ENCODE measurements around the gene COQ9. TPM values are rescaled to one million over a fixed set of nuclear protein-coding genes. Genes with fewer than 3 reads are reported as not detected.

Gene COQ9
- total and polyA plus RNA-seq, 11 donors: 126 to 436 (median 191) TPM

DNA sequence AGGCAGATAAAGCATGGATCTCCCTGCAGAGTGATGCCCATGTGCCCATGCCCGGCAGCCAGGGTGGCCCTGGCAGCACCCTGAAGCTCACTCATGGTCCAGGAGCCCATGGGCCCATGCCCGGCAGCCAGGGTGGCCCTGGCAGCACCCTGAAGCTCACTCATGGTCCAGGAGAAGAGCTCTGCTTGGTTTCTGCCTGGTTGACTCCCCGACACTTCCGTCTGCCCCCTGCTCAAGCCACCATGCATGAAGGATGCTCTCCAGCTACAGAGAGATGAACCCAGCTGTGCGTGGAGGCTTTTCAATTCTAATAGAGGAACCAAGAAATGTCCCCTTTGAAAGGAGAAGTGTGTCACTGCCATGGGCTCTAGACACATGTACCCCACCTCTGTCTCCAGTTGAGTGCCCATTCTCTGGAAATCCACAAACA is 34.0 kb upstream of the COQ9 start:
- Histone ChIP-seq H3K36me3 (no peaks in the 10 kb centered on the region), H3K4me1 (peaks cover 3 to 43% (median 29%) of the 10 kb centered on the region in 12 donors), H3K27me3 (no peaks in the 10 kb centered on the region), H3K9me3 (no peaks in the 10 kb centered on the region), H3K4me3 (no peak overlapping the region), H3K27ac (no peak overlapping the region)
- no peak for DNase-seq
- intact Hi-C loops (cut with DNase I): loop anchor here in 4 of 10 donors (5.0 to 10.0 kb wide), 2 partner anchors 41 to 329 kb away; partner anchors contain the start of gene CX3CL1 (in 2 of the 4)
- ATAC-seq: no peak
- no peak for TF ChIP-seq POLR2A (IDR thresholded peaks at IDR 0.05)
- TF ChIP-seq, protein P1, sequence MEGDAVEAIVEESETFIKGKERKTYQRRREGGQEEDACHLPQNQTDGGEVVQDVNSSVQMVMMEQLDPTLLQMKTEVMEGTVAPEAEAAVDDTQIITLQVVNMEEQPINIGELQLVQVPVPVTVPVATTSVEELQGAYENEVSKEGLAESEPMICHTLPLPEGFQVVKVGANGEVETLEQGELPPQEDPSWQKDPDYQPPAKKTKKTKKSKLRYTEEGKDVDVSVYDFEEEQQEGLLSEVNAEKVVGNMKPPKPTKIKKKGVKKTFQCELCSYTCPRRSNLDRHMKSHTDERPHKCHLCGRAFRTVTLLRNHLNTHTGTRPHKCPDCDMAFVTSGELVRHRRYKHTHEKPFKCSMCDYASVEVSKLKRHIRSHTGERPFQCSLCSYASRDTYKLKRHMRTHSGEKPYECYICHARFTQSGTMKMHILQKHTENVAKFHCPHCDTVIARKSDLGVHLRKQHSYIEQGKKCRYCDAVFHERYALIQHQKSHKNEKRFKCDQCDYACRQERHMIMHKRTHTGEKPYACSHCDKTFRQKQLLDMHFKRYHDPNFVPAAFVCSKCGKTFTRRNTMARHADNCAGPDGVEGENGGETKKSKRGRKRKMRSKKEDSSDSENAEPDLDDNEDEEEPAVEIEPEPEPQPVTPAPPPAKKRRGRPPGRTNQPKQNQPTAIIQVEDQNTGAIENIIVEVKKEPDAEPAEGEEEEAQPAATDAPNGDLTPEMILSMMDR (IDR thresholded peaks at IDR 0.05): no peak
- 87 to 97% (median 91%) methylated on average over 4 to 5 of the region's 5 CpGs for whole genome bisulfite sequencing, 4 donors

DNA sequence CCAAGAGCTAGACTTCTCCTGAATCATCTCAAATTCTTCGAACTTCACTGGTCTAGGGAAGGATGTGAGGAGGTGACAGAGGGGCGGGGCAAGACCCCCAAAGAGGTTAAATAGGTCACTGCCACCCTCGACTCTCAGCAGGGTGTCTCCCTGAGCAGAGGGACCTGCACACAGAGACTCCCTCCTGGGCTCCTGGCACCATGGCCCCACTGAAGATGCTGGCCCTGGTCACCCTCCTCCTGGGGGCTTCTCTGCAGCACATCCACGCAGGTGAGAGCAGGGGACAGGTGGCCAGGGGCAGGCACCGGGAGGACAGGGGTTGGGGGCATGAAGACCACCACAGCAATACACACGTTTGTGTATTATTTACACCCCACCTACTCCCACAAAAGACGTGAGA is 33.5 kb upstream of the COQ9 start:
- Histone ChIP-seq H3K27me3 (no peaks in the 10 kb centered on the region), H3K4me1 (peaks cover 7 to 43% (median 30%) of the 10 kb centered on the region in 12 donors), H3K27ac (no peak overlapping the region), H3K9me3 (no peaks in the 10 kb centered on the region), H3K36me3 (no peaks in the 10 kb centered on the region), H3K4me3 (no peak overlapping the region)
- intact Hi-C loops (cut with DNase I): loop anchor here in 4 of 10 donors (2.0 to 10.0 kb wide), 3 partner anchors 37 to 329 kb away; partner anchors contain the start of gene CX3CL1 (in 2 of the 4)
- DNase-seq (no peak), ATAC-seq (no peak)
- TF ChIP-seq POLR2A (IDR thresholded peaks at IDR 0.05): no peak
- TF ChIP-seq, protein P1 (IDR thresholded peaks at IDR 0.05): no peak
- WGBS, 4 donors: 78 to 90% (median 81%) methylated on average over 5 to 7 of the region's 7 CpGs

GRCh38 chr16:57416084-57416483 is 31.2 kb upstream of the COQ9 start:
- H3K4me3 ChIP-seq: no peak overlapping the region
- DNase-seq: no peak
- H3K36me3 ChIP-seq: no peaks in the 10 kb centered on the region
- peak overlapping the region in 5 of 12 donors; percentile 54 to 77 (median 68) for H3K27ac ChIP-seq
- no peaks in the 10 kb centered on the region for H3K9me3 ChIP-seq
- WGBS, 4 donors: 89 to 100% (median 92%) methylated on average over 5 to 16 of the region's 16 CpGs
- H3K4me1 ChIP-seq: peaks cover 6 to 37% (median 24%) of the 10 kb centered on the region in 12 donors
- no peaks in the 10 kb centered on the region for H3K27me3 ChIP-seq
- intact Hi-C loops (cut with DNase I): loop anchor here in 8 of 10 donors (2.0 to 10.0 kb wide), 6 partner anchors 44 to 331 kb away; partner anchors contain the start of genes CX3CL1 (in 3 of the 8) and ARL2BP (in 2 of the 8)
- ATAC-seq: peak in 1 of 4 donors; percentile 5
- TF ChIP-seq POLR2A (IDR thresholded peaks at IDR 0.05): no peak
- TF ChIP-seq, protein P1 (IDR thresholded peaks at IDR 0.05): no peak

DNA sequence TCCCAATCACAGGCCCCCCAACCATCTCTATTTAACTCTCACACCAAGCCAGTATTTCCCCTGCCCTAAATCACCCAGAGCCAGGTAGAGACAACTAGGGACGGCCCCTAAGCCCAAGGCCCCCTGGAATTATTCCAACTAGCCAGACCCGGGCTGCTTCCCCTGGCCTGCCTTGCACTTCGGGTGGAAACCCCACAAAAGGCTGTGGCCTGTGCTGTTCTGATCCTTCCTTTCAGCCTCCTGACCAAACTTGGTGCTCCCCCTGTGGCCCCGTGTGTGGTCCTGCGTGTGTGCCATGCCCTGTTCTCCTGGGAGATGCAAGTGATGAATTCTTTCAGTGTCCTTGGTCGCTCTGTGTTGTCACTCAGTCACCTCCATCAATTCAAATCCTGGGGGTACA is 27.8 kb upstream of the COQ9 start:
- peaks cover 6 to 56% (median 35%) of the 10 kb centered on the region in 12 donors for H3K4me1 ChIP-seq
- no peak overlapping the region for H3K27ac ChIP-seq
- H3K36me3 ChIP-seq: no peaks in the 10 kb centered on the region
- DNase-seq (no peak), ATAC-seq (no peak)
- no peak overlapping the region for H3K4me3 ChIP-seq
- 77 to 85% (median 80%) methylated on average over 6 of the region's 6 CpGs for WGBS, 4 donors
- H3K27me3 ChIP-seq: no peaks in the 10 kb centered on the region
- no peak for TF ChIP-seq POLR2A (IDR thresholded peaks at IDR 0.05)
- TF ChIP-seq, protein P1 (IDR thresholded peaks at IDR 0.05): no peak
- H3K9me3 ChIP-seq: no peaks in the 10 kb centered on the region
- intact Hi-C loops (cut with DNase I): loop anchor here in 8 of 10 donors (1.0 to 10.0 kb wide), 7 partner anchors 47 to 335 kb away; partner anchors contain the start of genes CX3CL1 (in 3 of the 8) and ARL2BP (in 2 of the 8)

All from heart left ventricle (tissue), 16 donors.